B cell (primary cell): Measurements from ENCODE around the gene ALG1.
"Not testable (repeated sequence)": the region's sequence is repeated elsewhere in the genome, so short reads cannot be mapped to it uniquely, and the experiment has no call there.

Source experiments
- CTCF ChIP-seq: fragments of 200-600 bp; IDR thresholded peaks from one replicate; pipeline ENCODE4 v1.8.0; 2022; ENCODE audit warnings: antibody characterized with exemption, mild to moderate bottlenecking
- EZH2 ChIP-seq: IDR thresholded peaks from 2 replicates; pipeline ENCODE4 v1.6.1; 2012; ENCODE audit warnings: borderline replicate concordance, low read depth, mild to moderate bottlenecking, moderate library complexity, low read length; ENCODE audit not compliant: insufficient read depth, poor library complexity, severe bottlenecking

- not testable (repeated sequence) for TF ChIP-seq CTCF, EZH2
These were observed 26.0 kb downstream of the ALG1 start, which contains the start of gene EEF2KMT for GRCh38 chr16:5097470-5098220.
